GM12892 (cell line): ENCODE measurements around the gene HDDC2. TPM values are rescaled to one million over a fixed set of nuclear protein-coding genes. Genes with fewer than 3 reads are reported as not detected.

Source experiments
- DNase-seq: peaks from one replicate; pipeline ENCODE4 v3.0.0; 2011; ENCODE audit not compliant: insufficient read length
- FAIRE-seq: peaks from 2 replicates; lab custom pipeline; 2011; peaks lifted over from hg19 to GRCh38; lab: Jason Lieb, UNC
- POLR2A ChIP-seq: IDR thresholded peaks from 2 replicates; pipeline ENCODE4 v1.6.1; 2011; ENCODE audit warnings: low read depth, low read length, control low read depth
- POLR2AphosphoS5 ChIP-seq: IDR thresholded peaks from 2 replicates; pipeline ENCODE4 v1.6.1; 2011; ENCODE audit warnings: low read depth, low read length, control low read depth
- TAF1 ChIP-seq: IDR thresholded peaks from 2 replicates; pipeline ENCODE4 v1.6.1; 2011; ENCODE audit warnings: low read depth, mild to moderate bottlenecking, control low read depth, low read length, borderline replicate concordance
- polyA plus RNA-seq: library from polyadenylated mRNA; unstranded; fragments of >200 nt; gene quantifications from one replicate; pipeline ENCODE4 v1.2.1, GENCODE V29; 2012; ENCODE audit warnings: missing spikeins, inconsistent platforms; ENCODE audit not compliant: missing spikeins

Gene HDDC2, protein sequence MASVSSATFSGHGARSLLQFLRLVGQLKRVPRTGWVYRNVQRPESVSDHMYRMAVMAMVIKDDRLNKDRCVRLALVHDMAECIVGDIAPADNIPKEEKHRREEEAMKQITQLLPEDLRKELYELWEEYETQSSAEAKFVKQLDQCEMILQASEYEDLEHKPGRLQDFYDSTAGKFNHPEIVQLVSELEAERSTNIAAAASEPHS
- 91.3 TPM for polyA plus RNA-seq

- DNase-seq (peak; percentile 57), FAIRE-seq (peak; percentile 60)
- TF ChIP-seq POLR2A = peak; percentile 87
- TF ChIP-seq POLR2AphosphoS5 = peak; percentile 48
- 0 out of 2 replicates have a peak, but pooled peaks have one; percentile 17 for TF ChIP-seq TAF1
These were observed at the start of gene HDDC2 for GRCh38 chr6:125301435-125302391. Gene HDDC2, minus strand, starts transcription at chr6:125301967. Its CDS starts 35 bp downstream, at chr6:125301932.

DNA sequence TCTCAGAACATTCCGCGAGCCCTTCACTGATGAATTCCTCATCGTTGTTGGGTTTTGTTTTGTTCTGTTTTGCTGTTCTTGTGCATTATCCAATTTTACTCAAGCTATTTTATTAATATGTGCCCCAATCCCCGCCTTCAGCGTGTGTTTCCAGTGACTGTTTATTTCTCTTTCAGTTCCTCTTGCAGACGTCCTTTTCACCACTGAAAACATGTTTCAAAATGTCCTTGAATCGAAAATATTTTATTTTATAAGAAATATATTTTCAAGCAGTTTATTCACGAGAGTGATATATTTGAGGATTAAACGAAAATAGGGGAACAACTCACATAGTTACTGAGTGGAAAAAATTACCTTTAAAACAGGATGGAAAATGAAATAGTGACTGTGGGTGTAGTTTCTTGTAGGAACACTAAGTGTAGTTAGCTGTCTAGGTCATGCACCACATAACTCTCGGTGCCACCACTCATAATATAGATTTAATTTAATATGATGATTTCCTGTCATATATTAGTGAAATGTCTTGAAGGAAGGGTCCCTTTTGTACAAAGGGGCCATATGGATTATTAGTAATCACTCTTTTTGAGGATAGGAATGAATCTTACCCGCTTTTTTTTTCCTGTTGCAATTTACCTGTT lies 45.3 kb upstream of the HDDC2 start:
- FAIRE-seq (no peak), DNase-seq (no peak)
- TF ChIP-seq TAF1 (no peak), POLR2A (no peak), POLR2AphosphoS5 (no peak)

DNA sequence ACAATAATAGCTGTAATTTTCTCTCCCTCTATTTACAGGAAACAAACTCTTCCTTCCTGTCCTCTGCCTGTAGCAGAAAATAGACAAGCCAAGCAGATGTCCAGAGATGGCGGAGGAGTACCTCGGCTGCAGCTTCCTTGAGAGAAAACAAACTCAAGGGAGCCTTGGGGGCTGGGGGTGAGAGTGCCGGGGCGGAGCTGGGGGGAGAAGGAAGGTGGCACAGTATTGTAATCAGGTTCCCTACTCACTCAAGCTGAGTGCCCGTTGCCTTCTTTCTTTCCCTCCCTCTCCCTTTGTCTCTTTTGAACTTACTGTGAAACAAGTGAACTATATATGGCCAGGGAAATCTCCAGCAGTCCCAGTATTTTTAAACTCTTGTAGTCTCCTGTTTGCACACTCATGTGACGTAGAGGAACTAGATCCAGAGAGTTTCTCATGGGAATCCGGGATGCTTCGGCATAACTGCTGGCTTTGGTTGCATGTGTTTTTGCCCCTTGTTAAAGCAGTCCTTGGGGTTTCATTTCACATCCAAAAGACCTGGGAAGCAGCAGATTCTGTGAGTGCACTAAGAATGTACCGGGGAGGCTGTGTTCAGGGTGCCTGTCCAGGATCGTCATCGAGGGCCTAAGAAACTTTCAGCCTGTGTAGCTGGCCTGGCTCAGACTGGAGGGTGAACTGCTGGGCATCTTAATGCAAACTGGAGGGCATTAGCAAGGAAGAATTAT lies 44.6 kb upstream of the HDDC2 start:
- FAIRE-seq (peak; percentile 70), DNase-seq (no peak)
- TF ChIP-seq TAF1 (no peak), POLR2A (no peak), POLR2AphosphoS5 (no peak)

DNA sequence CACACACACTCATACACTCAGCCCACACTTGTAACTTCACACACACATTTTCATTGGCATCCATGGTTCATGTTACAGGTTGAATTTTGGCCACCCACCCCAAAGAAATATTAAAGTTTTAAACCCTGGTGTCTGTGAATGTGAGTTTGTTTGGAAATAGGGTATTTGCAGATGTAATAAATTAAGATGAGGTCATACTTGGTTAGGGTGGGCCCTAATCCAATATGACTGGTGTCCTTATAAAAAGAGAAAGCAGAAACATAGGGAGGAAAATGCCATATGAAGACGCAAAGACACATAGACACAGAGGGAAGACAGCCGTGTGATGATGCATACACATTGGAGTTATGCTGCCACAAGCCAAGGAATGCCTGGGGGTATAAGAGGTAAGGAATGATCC lies 39.7 kb upstream of the HDDC2 start:
- DNase-seq = no peak
- TF ChIP-seq TAF1 (no peak), POLR2A (no peak), POLR2AphosphoS5 (no peak)
- FAIRE-seq = no peak

- TF ChIP-seq TAF1 = no peak
- no peak for TF ChIP-seq POLR2AphosphoS5
- no peak for TF ChIP-seq POLR2A
- DNase-seq (no peak), FAIRE-seq (no peak)
These were observed 39.2 kb upstream of the HDDC2 start for GRCh38 chr6:125340991-125341390.

- DNase-seq = no peak
These were observed 38.5 kb upstream of the HDDC2 start for GRCh38 chr6:125340175-125340835.

GRCh38 chr6:125339653-125340052 lies 37.9 kb upstream of the HDDC2 start:
- FAIRE-seq (no peak), DNase-seq (no peak)
- TF ChIP-seq TAF1 = no peak
- TF ChIP-seq POLR2A = no peak
- TF ChIP-seq POLR2AphosphoS5 = no peak

More at GRCh38 chr6:125340175-125340835, 38.5 kb upstream of the HDDC2 start:
- no peak for FAIRE-seq
- no peak for TF ChIP-seq POLR2AphosphoS5
- no peak for TF ChIP-seq TAF1
- no peak for TF ChIP-seq POLR2A

DNA sequence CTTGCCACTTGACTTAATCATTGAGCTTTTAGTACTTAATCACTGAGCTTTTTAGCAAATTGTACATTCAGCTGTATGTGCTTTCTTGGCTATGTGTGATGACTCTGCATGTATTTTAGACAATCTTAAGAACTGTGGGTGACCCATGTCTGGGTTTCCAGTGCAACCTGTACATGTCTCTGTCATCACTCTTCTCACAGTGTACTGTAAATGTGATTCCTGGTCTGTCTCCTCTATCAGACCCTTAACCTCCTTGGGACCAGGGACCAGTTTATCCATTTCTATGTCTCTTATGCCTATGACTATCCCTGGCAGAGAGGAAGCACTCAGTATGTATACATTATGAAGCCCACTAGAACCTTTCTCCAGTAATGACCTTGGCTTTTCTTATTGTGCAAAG lies 36.6 kb upstream of the HDDC2 start:
- no peak for TF ChIP-seq POLR2A
- no peak for FAIRE-seq
- no peak for DNase-seq

GRCh38 chr6:125337706-125338105 lies 35.9 kb upstream of the HDDC2 start:
- DNase-seq (no peak), FAIRE-seq (no peak)
- TF ChIP-seq POLR2A (no peak), TAF1 (no peak), POLR2AphosphoS5 (no peak)

DNA sequence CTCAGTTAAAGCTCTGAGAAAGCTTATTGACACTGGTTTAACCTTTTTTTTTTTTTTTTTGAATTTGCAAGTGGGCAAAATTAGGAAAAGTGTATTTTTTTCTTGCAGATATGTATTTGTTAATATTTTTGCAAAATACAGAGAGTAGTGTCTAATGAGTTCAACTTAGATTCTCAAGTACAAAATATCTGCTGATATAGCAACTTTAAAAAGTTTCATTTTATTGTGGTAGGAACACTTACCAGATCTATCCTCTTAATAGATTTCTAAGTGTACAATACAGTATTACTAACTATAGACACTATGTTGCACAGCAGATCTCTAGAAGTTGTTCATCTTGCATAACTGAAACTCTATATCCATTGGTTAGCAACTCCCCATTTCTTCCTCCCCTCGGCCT lies 30.9 kb upstream of the HDDC2 start:
- TF ChIP-seq POLR2A (no peak), POLR2AphosphoS5 (no peak), TAF1 (no peak)
- FAIRE-seq (no peak), DNase-seq (no peak)

DNA sequence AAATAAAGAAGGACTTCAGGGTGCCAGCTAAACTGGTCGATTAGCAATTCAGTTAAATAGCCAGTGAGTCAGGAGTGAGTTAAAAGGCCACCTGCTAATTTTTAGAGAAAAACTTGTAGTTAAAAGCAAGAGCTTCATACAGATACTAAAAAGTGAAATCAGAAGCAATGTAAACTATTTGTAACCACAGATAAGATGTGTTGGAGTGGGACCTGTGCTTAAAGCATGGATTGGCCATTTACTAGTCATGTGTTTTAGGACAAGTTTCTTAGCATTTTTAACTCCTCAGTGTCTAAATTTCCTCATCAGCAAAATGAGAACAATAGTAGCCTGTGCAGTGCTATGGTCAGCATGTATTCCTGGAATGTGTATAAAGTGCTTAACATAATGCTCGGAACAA lies 23.8 kb upstream of the HDDC2 start:
- no peak for FAIRE-seq
- TF ChIP-seq POLR2A (no peak), POLR2AphosphoS5 (no peak), TAF1 (no peak)

More for the DNA sequence above, 23.8 kb upstream of the HDDC2 start:
- no peak for DNase-seq
